Activated T-cell treated with anti-CD3 and anti-CD28 coated beads, Interleukin-2, amount 50 U/mL, for 1 hour (primary cell): Measurements from ENCODE around the gene FHL3.
A peak's percentile ranks its signal among the peaks of the same experiment; 100 is the strongest.

ENCODE experiments used
- DNase-seq: peaks from one replicate; pipeline ENCODE4 v3.0.0-alpha.2; 2020

Gene FHL3

GRCh38 chr1:38005195-38006007 is at the start of gene FHL3:
TSS of gene FHL3 (minus strand) at chr1:38005514. CDS start at chr1:37999412, 6,102 bp downstream.
- DNase-seq = peak; percentile 56

- no peak for DNase-seq
Observed at GRCh38 chr1:38053416-38054091, 48.2 kb upstream of the FHL3 start.

DNA sequence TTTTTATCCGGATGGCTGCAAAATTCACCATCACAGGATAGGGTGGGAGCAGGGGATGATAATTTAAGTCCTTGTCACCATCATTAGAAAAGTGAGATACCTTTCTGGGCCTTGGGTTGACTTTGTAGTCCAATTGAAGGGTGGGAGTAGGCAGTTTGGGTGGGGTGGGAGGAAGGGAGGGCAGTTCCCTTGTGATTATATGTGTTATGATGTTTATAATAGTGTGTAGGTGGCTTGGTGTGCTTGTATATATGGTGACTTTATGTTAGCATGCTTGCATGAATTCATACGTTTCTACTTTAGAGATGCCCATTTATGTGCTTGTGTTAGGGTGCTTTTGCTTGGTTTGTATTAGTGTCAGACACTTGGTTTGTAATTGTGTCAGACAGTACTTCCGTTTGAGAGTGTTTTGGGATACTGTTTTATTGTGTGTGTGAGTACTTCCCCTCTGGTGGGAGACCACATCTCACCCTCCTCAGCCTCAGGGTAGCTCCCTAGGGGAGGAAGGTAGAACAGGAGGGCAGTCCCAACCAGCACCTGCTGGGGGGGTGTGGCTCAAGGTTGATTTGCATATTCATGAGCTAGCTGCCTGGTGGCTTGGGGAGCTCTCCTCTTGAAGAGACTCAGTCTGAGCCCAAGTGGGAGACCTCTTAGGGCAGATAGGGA is 47.6 kb upstream of the FHL3 start:
- no peak for DNase-seq

DNA sequence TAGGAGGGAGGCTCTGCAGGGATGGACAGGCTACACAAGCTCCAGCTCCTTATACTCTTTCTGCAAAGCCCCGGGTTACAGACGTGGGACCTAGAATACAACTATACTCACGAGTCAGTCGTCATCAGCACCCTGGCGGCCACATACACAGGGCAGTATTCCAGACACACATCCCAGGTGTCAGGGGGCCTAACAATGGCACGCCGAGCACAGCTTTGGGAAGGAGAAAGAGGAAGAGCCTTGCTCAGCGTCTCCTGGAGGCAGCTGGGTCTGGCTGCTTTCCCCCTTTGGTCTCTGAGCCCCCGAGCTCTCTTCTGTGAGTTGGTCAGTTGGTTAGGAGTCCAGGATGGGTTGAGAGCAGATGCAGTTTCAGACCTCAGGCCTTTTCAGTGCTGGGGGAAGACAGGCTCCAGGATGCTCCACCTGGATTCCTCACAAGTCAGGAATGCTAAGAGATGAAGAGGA is 45.8 kb upstream of the FHL3 start:
- DNase-seq = no peak

GRCh38 chr1:38050397-38051078 is 45.2 kb upstream of the FHL3 start:
- DNase-seq = no peak

DNA sequence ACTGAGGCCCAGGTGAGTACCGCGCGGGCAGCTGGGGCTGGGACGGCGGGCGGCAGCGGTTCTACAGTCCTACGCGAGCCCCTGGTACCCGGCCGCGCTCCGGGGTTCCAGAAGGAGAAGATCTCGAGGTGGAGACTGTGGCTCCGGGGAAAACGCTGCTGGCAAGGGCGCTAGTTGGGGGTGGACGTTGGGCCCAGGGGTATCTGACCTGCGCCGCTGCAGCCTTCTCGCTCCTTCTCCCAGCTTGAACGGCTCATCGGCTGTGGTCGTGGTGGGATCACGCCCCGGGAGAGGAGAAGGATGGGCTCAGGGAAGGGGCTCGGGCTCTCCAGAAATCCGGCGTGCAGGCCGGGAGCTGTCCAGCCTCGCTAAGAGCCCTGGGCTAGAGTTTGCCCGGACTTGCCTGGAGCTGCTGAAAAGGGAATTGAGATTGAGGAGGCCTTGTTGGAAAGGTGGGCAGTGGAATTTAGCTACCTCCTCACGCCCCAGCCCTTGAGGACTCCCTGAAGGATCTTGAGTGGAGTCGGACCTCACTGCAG is 42.4 kb upstream of the FHL3 start:
- no peak for DNase-seq

DNA sequence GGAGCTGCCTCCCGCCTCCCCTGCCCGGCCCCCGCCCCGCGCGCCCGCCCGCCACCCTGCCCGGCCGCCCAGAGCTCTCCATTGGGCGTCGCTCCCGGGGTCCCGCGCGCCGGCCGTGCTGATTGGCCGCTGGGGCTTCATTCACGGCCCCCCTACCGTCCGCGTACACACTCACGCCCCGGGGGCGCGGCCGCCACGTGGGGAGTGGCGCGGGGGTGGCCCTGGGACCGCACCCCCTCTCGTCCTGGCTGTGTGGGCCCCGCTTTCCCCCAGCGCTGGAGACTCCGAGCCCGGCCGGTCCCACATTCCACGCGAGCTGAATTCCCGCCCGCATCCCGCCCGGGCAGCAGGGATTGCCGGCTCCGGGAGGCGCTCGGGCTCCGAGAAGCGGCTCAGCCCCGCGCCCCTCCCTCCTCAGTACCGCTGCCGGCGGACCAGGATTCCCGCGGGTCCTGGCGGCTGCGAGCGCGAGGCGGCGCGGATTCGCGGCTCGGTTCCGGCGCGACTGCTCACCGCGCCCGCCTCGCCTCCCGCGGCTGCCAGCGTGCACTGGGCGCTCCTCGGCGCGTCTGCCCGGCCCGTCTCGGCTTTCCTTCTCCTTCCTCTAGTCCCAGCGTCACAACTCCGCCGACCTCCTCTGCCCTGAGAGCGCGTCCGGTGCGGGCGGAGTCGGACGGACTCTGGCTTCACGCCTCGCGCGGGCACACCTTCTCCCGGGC is 41.7 kb upstream of the FHL3 start:
- DNase-seq = peak; percentile 77

DNA sequence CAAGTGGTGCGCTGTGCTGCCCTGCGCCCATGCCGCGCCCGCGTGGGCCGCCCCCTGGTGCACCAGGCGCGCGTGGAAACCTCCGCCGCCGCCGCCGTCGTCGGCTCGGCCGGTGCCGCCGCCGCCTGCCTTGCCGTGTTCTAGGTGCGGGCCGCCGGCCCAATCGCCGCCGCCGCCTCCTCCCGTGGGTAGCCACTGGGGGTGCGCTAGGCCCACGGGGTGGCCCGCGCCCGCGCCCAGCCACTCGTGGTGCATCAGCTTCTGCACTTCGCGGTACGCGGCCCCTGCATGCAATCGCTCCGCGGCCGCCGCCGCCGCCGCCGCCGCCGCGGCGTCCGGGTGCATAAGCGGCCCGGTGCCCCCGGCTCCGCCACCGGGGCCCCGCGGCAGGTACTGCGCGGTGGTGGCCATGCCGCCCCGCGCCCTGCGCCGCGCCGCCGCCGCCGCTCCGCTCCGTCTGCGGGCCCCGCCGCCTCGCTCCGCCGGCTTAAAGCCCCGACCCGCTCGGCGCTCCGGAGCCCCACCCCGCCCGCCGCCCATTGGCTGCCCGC is 41.1 kb upstream of the FHL3 start, which contains the start of gene POU3F1:
Gene POU3F1 (minus strand): TSS at position 461 of the 551 bp plus-strand sequence. CDS start 50 bp downstream, at position 411.
- DNase-seq = peak; percentile 56

DNA sequence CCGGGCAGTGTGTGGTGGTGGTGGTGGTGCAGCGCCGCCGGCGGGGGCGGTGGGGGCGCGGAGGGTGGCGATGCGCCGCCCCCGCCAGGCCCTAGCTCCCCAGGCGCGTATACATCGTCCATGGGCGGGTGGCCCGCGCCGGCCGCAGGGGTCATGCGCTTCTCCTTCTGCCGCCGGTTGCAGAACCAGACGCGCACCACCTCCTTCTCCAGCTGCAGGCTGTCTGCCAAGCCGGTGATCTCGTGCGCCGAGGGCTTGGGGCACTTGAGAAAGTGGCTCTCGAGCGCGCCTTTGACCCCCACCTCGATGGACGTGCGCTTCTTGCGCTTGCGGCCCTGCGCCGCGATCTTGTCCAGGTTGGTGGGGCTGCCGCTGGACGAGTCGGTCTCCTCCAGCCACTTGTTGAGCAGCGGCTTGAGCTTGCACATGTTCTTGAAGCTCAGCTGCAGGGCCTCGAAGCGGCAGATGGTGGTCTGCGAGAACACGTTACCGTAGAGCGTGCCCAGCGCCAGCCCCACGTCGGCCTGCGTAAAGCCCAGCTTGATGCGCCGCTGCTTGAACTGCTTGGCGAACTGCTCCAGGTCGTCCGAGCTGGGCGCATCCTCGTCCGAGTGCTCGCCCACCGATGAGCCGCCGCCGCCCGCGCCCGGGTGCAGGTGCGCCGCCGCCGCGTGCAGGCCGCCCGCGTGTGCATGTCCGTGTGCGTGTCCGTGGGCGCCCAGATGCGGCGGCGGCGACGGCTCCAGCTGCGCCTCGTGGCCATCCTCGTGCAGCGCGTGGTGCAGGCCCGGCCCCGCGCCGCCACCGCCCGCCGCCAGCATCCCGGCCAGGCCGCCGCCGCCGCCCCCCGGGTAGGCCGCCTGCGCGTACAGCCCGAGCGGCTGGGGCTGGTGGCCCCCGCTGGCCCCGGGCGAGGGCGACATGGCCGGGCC is 40.4 kb upstream of the FHL3 start:
- DNase-seq = peak; percentile 34

DNA sequence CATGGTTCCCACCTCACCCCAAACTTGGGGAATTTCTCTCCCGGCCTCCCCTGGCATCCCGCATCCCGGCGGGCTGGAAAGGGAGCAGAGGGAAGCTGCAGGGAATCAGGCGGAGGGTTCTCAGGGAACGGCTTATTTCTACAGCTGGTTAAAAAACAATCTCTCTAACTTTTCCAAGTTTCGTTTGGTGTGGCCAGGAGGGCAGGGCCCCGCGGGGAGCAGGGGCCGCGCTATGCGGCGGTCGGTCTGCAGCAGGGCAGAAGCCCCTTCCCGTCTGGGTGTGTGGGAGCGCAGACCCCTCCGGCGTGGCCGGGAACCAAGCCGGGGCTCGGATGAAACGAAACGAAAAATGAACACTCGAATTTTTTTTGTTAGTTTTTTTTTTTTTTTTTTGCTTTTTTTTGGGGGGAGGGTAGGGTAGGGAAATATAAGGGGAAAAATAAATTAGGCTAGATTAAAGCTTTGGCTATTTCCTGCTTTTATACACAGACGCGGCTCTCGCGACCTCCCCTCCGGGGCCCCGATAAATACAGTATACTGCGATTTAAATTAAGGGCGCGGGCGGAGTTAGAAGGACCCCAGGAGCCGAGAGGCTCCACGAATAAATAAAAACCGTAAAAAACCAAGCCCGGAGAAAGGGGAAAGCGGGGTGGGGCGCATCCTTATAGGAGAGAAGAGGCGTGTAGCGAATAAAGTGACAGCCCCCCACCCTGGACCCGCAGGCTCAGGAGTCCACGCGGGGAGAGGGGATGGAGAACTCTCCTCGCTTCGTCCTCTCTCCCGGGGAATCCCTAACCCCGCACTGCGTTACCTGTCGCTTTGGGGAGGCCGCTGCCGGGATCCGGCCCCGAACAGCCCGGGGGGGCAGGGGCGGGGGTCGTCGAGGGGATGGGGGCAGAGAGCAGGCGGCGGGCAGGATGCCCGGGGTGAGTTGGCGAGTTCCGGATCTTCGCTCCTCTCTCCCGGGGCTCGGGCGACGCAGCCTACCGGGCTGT is 39.2 kb upstream of the FHL3 start:
- DNase-seq = no peak

DNA sequence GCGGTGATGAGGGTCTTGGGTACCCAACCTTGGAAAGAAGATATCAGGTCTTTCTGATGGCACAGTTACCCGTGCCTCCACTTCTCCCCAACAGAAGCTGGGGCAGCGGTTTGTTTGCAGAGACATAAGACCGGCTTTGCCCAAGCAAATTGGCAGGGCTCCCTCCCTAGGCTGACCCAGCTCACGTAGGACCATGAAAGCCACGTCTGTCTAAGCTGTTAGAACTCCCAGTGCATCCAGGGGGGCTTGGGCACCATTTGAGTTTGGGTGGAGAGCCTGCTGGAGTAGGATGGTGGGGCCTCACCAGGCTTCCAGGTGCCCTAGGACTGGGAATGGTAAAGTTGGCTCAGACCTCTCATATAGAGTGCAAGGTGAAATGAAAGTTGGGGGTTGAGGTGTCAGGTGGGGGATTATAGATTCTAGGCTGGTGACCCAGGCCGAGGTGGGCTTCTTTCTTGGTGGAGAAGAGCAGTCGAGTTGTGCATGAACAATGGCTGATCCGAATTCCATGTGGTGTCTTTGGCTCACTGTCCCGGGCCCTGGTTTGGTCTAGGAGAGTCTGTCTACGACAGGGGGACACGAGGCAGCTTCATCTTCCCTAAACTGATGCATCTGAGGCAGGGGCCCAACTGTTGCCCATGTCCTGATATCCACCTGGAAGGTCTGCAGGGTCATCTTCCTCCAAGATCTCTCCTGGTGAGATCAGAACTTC is 37.9 kb upstream of the FHL3 start:
- no peak for DNase-seq

DNA sequence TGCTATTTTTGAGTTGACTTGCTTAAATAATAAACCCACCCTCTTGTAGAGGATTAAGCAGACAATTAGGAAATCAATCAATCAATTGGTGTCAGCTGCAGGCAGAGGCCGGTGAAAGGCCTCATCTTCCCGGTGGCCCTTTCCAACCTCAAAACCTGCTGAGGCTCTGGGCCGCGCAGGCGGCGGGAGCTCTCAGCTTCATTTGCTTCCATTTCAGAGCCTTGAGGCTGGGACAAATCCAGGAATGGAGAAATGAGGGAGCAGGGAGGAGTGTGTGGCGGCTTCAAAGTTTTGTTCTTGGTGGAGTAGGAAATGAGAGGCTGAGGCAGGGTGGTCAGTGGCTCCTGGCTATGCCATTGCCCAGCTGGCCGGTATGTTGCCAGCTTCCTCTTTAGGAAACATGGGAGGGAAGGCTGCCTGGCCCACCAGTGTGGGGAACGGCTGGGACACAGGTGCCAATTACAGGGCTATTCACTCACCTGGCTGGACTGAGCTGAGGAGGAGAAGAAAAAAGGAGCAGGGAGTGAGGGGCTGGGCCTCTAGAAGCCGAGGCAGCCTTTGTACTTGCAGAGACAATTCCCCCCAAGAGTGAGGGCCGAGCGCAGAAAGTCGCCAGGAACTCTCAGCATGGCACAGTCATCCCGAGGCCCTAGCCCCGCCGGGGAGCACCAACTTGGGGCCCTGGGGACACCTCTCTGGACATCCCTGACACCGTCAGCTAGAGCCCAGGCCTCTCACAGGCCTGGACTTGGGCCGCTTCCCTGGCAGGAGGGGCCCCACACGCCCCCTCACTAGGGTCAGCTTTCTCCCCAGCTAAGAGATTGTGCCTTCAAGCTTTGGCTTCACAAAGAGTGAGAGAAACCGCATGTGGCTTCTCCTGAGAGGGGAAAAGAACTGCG is 36.9 kb upstream of the FHL3 start:
- DNase-seq = no peak

DNA sequence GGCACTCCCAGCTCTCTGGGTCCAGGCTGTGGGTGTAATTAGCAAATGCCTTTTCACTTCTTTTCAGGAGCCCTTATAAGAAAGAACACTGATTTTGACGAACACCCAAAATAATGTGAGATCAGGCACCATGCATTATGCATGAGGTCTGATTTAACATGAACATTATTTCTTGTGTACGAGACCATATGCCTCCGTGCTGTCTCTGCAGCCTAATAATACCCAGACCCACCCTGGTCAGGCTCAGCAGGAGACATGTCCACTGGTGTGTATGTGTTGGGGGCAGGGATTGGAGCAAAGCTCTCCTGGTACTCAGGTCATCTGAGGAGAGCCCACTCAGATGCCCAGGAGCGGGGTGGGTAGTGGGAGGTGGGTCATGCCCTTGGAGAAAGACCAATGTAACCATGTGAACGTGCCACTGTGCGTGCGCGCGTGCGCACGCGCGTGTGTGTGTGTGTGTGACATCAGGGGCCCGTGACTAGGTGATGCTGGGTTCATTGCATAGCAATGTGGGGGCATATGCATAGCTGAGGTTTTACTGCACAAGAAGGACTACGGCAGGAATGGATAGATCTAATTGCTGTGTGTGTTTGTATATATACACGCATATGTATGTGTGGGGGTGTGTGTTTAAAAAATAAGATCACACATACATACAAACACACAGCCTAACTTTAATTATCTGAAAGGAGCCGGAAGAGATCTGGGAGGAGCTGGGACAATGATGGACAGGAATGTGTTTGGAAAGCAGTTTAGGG is 34.2 kb upstream of the FHL3 start:
- DNase-seq = no peak

DNA sequence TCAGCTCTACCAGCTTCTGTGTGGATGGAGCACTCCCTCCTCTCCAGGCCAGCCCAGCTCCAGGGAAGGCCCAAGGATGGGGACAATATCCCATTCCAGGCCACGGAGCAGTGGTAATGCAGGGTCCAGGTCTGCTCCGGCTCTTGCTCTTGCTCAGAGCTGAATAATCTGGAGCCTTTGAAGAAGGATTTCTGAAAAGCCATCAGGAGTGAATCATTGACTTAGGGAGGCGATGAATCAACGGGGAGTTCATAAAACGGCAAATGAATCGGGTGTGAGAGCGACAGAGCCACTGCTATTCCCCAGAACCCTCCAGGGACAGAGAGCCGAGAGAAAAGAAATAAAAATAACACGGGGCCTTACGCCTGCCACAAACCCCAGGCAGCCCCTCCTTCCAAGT is 33.5 kb upstream of the FHL3 start:
- DNase-seq = no peak

- DNase-seq = no peak
Observed at GRCh38 chr1:38037221-38037939, 32.1 kb upstream of the FHL3 start.

DNA sequence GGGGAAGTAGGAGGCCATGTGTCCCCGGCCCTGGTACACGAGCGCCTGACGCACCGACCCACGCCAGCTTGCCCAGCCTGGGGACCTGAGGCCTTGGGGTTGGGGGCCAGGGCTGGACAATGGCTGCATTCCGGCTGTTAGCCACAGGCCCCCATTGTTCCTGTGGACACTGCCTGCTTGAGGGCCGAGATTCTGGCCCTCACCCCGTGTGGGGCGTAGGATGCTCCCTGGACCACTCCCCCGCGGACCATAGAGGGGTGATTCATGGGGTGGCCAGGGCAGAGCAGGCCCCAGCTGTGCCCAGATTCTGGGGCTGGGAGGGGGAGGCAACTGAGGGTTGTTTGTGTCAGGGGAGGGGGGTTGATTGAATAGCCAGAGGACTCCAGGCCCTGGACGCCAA is 29.6 kb upstream of the FHL3 start:
- no peak for DNase-seq
